GM12874 (cell line): Measurements from ENCODE around the gene ZMIZ1.

Experiments used
- CTCF ChIP-seq: IDR thresholded peaks from 2 replicates; pipeline ENCODE4 v1.5.1; 2011; ENCODE audit warnings: low read depth, mild to moderate bottlenecking, control low read depth, low read length, moderate library complexity; ENCODE audit not compliant: insufficient read depth

The ZMIZ1 gene

GRCh38 chr10:79081353-79082034 lies 12.7 kb downstream of the ZMIZ1 start:
- TF ChIP-seq CTCF, result no peak

- no peak for TF ChIP-seq CTCF
These were observed 13.2 kb downstream of the ZMIZ1 start for GRCh38 chr10:79082035-79082373.

- no peak for TF ChIP-seq CTCF
These were observed 14.1 kb downstream of the ZMIZ1 start for GRCh38 chr10:79082631-79083596.

GRCh38 chr10:79084012-79084971 lies 15.5 kb downstream of the ZMIZ1 start:
- TF ChIP-seq CTCF, result no peak

- TF ChIP-seq CTCF, result no peak
These were observed 16.3 kb downstream of the ZMIZ1 start for GRCh38 chr10:79084972-79085597.

- TF ChIP-seq CTCF, result no peak
These were observed 18.1 kb downstream of the ZMIZ1 start for GRCh38 chr10:79086822-79087221.

GRCh38 chr10:79087721-79088120 lies 19.0 kb downstream of the ZMIZ1 start:
- no peak for TF ChIP-seq CTCF
